Measurements from ENCODE around the gene NXF3.
"Not testable (repeated sequence)": the region's sequence is repeated elsewhere in the genome, so short reads cannot be mapped to it uniquely, and the experiment has no call there.

Gene NXF3

DNA sequence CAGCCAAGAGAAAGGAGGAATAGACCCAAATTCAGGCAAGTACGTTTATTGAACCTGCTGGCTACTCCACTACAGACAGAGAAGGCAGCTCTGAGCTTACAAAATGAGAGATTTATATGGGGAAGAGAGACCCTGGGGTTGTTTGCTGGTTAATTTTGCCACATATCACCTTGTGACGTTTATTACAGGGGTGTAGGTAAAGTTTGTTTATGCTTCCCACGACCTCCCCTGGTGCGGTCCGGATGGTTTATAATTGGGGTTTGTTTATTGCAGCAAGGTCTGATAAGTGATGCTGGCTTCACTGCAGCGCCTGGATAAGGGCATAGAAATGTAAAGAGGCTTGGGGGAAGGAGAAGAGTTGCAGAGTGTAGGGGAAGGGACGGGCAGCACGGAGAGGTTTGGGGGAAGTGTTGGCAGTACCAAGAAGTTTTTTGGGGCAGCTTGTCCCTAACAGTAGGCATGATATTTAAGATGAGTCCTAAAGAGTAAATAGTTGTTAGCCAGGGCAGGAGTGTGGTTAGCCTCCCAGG is 41.6 kb downstream of the NXF3 start:
- DNase-seq (ENCODE audit: low spot score): no peak

GRCh38 chrX:103033371-103033770 is 59.6 kb downstream of the NXF3 start:
- not testable (repeated sequence) for DNase-seq (ENCODE audit: low spot score)

Data from hepatic stellate cell (primary cell).